DMS153 (cell line): ENCODE measurements around the gene APIP.

ENCODE experiments used
- DNase-seq: peaks from one replicate; lab custom pipeline; 2025; lab: John Stamatoyannopoulos, UW

Gene APIP

DNA sequence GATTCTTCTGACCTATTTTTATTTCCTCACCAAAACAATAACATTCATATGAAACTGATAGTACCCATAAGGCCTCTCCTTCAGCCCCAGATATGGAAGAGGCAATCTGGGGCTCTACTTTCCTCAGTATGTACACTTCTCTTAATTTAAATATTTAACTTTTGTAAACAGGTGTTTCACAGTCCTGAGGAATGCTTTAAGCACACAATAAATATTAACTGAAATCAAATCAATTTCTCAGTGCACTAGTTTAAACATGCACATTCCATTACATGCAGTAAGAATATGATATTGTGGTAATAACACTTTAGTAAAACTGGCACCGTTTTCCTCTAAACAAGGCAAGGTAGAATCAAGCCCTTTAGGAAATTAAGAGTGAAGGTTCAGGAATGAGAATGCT lies 28.9 kb downstream of the APIP start:
- no peak for DNase-seq

DNA sequence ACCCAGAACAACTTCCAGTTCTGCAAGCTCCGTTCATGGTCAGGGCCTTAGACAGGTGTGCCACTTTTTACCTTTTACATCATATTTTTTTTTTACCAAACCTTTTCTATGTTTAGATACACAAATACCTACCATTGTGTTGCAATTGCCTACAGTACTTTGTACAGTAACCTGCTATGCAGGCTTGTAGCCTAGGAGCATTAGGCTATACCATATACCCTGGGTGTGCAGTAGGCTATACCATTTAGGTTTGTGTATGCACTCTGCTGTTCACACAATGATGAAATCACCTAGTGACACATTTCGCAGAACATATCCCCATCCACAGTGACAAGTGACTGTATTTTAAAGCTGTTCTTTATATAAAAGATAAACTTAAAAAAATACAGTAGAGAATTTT lies 29.6 kb downstream of the APIP start:
- no peak for DNase-seq

DNA sequence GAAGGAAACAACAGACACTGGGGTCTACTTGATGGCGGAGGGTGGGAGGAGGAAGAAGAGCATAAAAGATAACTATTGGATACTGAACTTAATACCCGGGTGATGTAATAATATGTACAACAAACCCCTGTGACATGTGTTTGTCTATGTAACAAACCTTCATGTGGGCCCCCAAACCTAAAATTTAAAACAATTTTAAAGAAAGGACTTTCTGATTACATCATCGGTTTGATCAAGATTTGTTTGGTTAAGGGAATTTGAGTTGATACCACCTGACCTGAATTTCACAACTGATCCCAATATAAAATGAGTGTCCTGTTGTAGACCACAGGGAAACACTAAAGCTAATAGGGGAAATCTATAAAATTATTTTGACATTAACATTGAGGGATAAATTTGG lies 34.3 kb downstream of the APIP start:
- DNase-seq = no peak

DNA sequence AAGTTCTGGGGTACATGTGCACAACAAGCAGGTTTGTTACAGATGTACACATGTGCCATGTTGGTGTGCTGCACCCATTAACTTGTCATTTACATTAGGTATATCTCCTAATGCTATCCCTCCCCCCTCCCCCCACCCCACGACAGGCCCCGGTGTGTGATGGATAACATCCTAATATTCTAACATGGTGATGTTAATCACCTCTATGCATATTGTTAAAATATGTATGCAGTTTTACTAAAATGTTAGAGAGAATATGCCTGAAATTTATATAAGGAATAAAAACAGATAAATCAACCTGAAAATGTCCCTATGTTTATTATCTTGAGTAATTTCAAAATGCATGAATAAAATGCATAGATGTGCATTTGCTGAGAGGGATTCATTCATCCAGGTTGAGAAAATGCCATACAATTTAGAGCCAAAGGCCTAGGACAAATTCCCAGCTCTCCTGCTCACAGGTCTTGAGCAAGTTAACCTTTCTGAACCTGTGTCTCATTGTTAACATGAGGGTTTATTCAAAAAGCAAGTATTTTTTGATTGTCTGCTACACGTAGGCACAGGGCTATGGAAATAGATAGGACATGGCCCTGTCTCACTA lies 38.7 kb downstream of the APIP start:
- DNase-seq = no peak

DNA sequence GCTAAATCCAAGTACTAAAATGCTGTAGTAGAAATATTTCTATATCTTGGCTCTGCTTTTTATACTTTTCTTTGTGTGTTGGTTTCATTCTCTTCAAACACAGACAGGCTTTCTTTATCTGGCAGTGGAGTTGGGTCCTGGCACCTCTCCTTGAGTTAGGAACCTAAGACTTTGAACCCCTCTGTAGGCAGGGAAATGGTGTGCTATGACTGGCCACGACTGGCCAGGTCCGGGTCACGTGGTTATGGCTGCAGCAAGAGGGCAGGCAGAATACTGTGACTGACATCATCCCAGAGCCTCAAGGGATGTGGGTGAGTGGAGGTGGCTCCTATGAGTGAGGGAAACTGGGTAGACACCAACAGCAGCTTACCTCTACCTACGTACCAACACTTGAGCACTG lies 42.0 kb downstream of the APIP start:
- DNase-seq = no peak

DNA sequence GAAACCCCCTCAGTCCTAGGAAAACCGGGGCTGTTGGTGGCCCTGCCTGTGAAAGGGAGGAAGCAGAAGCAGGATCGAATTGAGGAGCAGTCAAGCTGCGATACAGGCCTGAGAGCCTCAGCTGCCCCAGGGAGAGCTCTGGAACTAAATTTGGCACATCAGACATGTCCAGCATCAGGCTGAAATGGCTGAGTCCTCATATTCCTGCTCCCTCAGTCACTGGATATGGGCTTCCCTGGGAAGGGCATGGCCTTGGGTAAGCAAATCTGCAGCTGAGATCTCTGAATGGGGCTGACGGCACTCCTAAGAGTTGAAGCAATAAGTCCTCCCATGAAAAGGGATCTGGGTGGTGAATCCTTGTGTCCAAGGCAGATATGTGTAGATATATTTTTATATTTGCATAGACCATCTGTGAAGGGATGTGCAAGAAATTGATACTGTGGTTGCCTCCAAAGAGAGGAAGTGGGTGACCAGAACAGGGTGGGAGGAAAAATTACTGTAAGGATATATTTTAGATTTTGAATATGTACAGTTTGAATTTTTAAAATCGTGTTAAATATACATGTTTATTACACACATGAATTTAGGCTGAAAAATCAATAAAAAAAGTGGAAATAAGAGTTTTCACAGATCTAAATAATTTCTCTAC lies 45.5 kb downstream of the APIP start:
- DNase-seq = no peak

DNA sequence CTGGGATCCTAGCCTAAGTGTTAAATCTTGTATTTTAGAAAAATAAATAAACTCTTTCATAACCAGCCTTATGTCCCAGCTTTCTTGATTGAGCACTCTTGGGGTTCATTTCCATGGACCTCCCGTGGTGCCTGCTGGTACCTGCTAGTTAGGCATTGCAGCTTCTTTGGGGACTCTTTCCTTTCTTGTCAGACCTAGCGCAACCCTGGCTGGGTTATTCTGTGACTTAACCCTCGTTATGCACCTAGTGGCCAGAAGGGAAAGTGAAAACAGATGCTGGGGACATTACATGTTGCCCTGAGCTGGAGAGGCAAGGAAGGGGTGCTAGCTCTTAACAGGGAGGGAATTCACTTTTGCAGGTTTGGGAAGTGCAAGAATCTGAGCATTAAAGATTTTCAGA lies 46.8 kb downstream of the APIP start:
- DNase-seq = no peak

DNA sequence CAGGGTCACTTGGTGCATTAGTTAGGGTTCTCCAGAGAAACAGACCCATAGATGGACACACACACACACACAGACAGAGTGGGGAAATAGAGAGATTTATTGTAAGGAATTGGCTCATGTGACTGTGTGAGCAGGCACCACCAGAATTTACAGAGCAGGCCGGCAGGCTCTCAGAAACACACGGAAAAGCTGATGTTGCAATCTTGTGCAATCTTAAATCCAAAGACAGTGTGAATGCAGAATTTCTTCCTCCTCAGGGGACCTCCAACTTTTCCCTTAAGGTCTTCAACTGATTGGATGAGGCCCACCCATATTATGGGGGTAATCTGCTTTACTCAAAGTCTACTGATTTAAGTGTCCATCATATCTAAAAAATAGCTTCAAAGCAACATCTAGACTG lies 49.8 kb downstream of the APIP start:
- DNase-seq = no peak

DNA sequence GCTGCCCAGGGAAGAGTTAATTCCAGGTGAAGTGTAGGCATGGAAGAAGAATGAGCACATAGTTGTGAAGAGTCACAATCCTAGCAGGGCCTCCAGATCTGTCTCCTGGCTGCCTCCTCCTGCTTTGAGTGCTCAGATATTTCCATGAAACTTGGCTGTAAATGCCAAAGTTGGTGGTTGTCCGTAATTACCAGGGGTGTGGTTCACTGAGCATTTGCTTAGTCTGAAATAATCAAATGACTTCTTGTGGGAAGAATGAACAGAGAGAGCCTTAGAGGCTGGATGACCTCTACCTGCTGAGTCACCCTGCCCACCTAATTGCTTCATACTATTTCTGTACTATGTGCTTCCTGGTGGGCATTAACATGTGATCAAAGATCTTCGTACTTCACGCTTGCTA lies 50.9 kb downstream of the APIP start:
- no peak for DNase-seq

DNA sequence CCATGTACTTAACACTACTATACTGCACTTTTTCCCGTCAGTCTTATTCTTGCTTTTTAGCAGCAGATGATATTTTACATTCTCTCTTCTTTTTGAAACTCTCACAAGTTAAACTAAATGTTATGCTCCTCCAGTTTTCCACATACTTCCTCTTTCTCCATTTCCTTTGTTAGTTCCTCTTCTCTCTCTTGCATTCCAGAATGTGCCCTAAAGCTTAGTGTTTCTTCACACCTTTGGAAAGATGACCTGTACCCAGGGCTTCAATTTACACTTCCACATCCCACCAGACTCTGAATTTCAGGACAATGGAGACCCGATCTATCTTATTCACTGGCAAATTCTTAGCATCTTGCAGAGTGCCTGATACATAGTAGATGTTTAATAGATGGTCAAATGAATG lies 51.8 kb downstream of the APIP start:
- no peak for DNase-seq

DNA sequence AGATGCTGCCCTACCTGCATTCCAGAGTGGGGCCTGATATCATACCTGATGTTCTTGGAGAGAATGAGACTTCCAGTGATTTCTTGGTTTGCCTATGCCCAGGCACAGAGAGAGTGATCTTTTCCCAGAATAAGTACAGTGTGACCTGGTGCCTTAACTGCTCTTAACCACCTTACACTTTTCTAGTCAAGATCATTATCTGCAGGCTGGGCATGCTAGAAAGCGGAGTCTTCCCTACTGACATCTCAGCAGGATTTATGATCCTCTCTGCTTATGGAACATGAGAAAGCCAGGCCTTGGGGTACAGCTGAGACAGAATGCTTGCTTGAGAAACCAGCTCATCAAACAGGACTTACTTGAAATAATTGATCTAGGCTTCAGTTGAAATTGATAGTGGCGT lies 53.1 kb downstream of the APIP start:
- DNase-seq = no peak

DNA sequence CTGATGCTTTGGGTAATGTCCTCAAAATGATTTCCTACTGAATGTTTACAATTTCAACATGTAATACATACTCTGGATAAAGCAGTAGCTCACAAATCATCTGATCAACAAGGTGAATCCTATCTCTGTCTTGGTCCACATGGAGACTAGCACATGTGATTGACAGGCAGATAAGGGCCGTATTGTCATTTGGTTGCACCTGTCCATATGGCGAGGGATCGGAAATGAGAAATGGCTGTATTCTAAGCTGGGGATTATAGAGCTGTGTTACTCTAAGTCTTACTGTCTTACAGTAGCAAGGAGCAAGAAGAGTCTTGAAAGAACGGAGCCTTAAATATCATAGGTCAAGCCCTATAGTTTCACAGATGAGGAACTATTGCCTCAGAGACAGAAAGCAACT lies 55.7 kb downstream of the APIP start:
- DNase-seq = no peak

DNA sequence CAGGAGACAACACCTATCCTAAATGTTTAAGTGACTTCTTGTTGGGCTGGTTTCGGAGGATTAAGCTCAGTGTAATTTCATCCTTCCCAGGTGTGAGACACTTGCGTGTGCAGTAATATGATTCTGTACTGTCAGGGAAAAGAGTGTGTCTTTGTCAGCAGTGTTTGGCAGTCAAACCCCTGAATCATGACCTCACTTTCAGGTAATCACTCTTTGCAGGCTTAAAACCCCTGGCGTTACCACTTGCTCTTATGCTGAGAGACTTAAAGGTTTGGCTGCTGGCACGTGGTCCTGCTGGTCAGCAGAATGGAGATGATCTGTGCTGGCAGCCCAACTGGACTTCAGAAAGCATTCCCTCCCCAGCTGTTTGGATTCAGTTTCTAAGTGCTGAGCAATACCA lies 56.1 kb downstream of the APIP start:
- DNase-seq = peak; percentile 6

DNA sequence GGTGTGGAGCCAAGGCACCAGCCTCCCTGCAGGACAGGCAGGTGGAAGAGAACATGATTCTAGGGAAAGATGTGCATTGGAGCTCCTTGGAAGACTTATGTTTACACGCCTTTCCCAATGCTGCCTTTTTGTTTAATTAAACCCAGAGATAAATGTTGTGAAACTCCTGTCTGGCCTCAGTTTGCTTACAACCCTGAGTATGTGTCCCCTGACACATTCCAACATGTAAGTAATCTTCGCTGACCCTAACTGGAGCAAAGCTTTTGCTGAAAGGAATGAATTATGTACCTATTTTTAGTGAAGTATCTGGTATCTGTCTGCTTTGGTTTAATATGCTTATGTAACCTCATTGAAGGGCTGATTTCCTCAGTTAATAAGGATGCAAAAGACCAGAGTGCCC lies 56.7 kb downstream of the APIP start:
- no peak for DNase-seq

DNA sequence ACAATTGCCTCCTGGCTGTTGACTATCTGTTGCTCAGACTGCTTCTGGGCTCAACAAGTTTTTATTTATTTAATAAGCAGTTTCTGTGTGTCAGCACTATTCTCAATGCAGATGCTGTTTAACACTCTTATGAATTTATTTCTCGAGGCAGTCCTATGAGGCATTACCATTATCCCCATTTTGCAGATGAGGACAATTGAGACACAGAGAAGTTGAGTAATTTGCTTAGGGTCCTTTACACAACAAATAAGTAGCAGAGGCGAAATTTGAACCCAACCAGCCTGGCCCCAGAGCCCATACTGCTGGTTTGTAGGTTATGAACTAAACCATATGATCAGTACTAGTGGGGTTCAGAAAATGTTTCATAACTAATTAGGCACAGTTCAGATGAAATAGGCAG lies 58.7 kb downstream of the APIP start:
- DNase-seq = no peak

DNA sequence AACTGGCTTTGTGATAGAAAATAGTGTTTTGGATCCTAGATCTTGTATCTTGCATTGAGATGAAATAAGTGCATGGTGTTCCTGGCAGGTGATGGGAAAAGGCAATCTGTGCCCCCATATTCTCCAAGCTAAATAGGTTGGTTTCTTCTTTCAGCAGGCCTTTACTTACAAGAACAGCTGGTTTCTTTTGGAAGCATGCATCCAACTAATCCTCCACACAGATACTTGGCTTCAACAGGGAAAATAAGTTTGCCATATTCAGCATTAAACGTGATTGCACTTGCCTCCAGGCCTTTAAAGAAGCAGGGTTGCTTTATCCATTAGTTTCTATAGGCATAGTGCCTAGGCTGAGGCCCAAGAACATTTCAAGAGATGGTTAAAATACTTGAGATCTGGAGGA lies 59.9 kb downstream of the APIP start:
- no peak for DNase-seq

DNA sequence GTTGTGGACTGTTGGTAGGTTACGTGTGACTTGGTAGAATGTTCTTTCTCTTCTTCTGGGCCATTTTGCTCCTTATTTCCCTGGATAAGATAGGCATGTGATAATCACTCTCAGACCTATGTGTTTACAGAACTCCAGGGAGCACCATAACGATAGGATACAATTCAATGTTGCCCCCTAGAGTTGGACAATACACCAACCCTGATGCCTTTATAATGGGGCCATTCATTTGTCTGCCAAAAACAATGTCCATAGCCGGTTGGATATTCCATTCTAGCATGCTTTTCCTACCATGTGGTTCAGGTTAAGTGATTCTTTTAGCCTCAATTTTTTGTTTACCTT lies 60.5 kb downstream of the APIP start:
- no peak for DNase-seq

DNA sequence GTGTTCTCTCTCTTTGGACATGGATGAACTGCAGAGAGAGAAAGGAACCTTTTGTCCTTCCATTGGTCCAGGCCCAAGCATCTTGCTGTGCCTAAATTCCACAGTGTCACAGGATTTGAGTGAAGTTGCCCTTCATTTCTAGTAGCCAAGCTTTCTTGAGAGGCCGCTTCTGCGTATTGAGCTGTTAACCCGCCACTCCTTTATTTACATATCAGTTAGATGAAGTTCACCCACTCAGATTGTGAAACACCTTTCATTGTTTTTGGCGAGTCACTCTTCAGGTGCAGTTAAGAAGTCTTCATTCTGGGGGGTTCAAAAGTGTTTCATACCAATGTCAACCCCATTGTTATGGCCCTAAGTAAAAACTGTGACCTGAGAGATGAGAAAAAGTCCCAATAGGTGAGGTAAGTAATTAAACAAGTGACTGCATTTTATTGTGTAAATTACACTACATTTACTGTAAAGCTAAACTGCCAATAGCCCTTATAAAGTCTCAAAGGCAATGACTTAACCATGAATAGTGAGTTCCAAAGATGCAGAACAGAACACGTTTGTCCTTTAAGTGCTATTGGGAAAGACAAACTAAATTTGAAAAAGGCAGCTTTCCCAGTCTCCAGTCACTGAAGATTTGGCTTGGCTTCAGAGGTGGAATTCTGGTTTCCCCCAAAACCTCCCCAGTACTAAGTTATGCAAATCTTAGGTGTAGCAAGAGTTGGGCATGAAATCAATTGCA lies 61.0 kb downstream of the APIP start:
- DNase-seq = no peak

DNA sequence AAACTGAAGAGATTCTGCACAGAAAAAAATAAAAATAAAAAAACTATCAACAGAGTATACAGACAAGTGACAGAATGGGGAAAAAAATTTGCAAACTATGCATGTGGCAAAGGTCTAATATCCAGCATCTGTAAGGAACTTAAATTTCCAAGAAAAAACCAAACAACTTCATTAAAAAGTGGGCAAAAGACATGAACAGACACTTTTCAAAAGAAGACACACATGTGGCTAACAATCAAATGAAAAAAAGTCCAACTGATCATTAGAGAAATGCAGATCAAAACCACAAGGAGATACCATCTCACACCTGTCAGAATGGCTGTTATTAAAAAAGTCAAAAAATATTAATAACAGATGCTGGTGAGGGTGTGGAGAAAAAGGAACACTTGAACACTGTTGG lies 64.3 kb downstream of the APIP start:
- no peak for DNase-seq

DNA sequence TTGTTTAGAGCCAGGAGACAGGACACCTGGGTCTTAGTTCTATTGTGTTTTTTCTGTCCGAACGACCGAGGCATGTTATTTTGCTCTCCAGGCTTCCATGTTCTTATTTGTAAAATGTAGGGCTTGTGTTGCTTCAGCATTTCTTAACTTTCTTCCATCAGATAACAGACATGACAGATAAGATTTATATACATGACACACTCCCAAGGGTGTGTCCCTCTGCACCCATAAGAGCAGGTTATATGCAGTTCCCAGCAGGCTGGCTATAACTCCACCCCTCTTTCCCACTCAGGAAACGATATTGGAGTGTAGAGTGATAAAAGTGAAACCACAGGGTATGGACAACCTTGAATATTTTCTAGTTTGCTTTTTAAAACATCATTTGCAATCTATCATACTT lies 65.8 kb downstream of the APIP start:
- DNase-seq = no peak

DNA sequence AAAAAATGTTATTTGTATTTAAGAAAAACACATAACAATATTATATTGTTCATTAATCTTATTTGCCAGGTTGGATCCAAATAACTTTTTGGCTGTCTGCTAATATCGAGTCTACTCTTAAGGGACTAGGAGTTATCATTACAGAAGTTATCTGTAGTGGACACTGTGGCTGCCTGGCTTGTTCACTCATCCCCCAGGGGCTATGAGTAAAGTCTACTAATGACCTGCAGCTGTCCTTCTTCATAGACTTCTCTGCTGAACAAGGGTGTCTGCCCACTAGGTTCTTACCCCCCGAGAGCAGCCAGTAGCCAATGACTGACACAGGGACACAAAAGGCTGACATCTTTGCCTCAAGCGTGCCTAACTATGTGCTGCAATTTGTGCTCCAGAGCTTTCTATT lies 69.7 kb downstream of the APIP start:
- no peak for DNase-seq

DNA sequence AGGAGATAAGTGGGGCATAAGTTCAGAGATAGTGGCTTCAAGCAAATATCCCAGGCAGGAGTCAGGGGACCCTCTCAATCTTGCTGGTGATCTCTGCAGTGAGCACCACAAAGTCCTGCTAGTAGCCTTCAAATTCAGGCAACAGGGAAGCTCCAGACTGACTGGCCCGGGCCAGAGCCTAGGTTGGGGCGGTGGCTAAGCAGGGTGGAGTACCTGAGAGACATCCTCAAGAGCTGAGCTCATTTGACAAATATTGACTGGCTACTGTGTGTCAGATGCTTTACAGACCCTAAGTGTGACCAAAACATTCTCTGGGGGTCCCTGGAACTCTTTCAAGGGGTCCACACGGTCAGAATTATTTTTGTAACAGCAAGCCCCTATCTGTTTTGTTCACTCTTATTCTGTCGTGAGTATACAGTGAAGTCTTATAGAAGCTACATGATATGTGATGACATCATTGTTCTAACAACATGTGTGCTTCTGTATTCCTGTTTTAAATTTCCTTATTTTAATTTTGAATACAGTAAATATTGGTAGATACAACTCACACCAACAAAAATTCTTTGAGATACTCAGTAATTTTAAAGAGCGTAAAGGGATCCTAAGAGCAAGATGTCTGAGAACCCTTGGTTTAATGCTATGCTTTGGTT lies 71.6 kb downstream of the APIP start:
- no peak for DNase-seq

DNA sequence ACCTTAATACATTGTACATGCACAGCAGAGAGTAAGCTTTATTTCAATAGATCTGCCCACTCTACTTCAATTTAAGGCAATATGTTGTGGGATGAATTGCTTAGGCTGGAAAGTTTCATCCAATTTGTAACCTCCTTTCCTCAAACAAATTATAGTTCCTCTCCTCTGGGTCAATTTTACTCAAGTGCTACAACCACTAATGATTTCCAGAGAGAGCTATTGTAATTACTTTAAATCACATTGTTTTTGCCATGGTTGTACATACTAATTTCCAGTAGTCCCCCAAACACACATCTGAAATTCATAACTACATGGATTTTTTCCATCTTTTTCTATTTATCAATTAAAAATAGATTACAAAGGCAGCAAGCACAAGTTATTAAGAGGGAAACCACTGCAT lies 72.9 kb downstream of the APIP start:
- DNase-seq = no peak
